Natural killer cell (primary cell): ENCODE data around the gene PCYOX1L. TPM values are rescaled to one million over a fixed set of nuclear protein-coding genes. Genes with fewer than 3 reads are reported as not detected.

Experiments used
- ATAC-seq, 3 donors: fragments of 150-1000 bp in 2 of 3; fragments of 200-7000 bp in 1 of 3; cut with Tn5 transposase; 1 replicate in 1 of 3; 2 replicates in 2 of 3; pipeline ENCODE4 v1.10.0; 2021; ENCODE audit warnings: mild to moderate bottlenecking in 2 of 3, moderate library complexity in 2 of 3
- DNase-seq, 2 donors: peaks; one replicate each; pipeline versions ENCODE4 v3.0.0 to v3.0.0-alpha.2; 2013 to 2021; ENCODE audit warnings: mixed read lengths in 1 of 2
- H3K27ac ChIP-seq: one replicate; pipeline ENCODE4 v1.5.1; 2013; ENCODE audit warnings: mild to moderate bottlenecking, low read length
- H3K27me3 ChIP-seq: one replicate; pipeline ENCODE4 v1.6.1; 2013; ENCODE audit warnings: low read length; ENCODE audit not compliant: control insufficient read depth, insufficient read depth
- H3K36me3 ChIP-seq: one replicate; pipeline ENCODE4 v1.6.1; 2013; ENCODE audit warnings: low read length; ENCODE audit not compliant: control insufficient read depth, insufficient read depth
- H3K4me1 ChIP-seq: one replicate; pipeline ENCODE4 v1.6.1; 2013; ENCODE audit warnings: low read length; ENCODE audit not compliant: control insufficient read depth, insufficient read depth
- H3K4me3 ChIP-seq: one replicate; pipeline ENCODE4 v1.5.1; 2013; ENCODE audit warnings: low read length
- H3K9me3 ChIP-seq: one replicate; pipeline ENCODE4 v1.6.1; 2013; ENCODE audit warnings: low read length; ENCODE audit not compliant: control insufficient read depth, insufficient read depth
- H3K27ac Mint-ChIP-seq, 2 donors: one replicate each; pipeline ENCODE4 v1.8.0; 2022; ENCODE audit warnings: mild to moderate bottlenecking in 2 of 2, mixed read lengths in 2 of 2, moderate library complexity in 1 of 2
- H3K27me3 Mint-ChIP-seq, 2 donors: one replicate each; pipeline ENCODE4 v1.8.0; 2022; ENCODE audit warnings: low read depth in 2 of 2, mixed read lengths in 2 of 2
- H3K36me3 Mint-ChIP-seq: one replicate; pipeline ENCODE4 v1.8.0; 2022; ENCODE audit warnings: mixed read lengths
- H3K4me1 Mint-ChIP-seq, 2 donors: one replicate each; pipeline ENCODE4 v1.8.0; 2022; ENCODE audit warnings: mixed read lengths in 2 of 2
- H3K4me3 Mint-ChIP-seq: one replicate; pipeline ENCODE4 v1.8.0; 2022; ENCODE audit warnings: mild to moderate bottlenecking, moderate library complexity, mixed read lengths
- H3K9me3 Mint-ChIP-seq, 2 donors: one replicate each; pipeline ENCODE4 v1.8.0; 2022; ENCODE audit warnings: mixed read lengths in 2 of 2
- WGBS: methylation state at CpG from one replicate; pipeline ENCODE4 v1.1.7; 2013; ENCODE audit warnings: missing lambda C conversion rate; ENCODE audit not compliant: insufficient coverage; 5-methylcytosine and 5-hydroxymethylcytosine counted together
- intact Hi-C: fragments of 100-400 bp; cut with micrococcal nuclease; formaldehyde crosslinking; loops from one replicate; pipeline ENCODE4 v1.14.2; 2022
- total RNA-seq, 4 donors: library from RNA; stranded (reverse); fragments of 120-200 nt in 1 of 4; gene quantifications; one replicate each; pipeline versions ENCODE4 v1.2.3 to v1.2.4, GENCODE V29; 2013 to 2022
- TF ChIP-seq, protein P1 (sequence below): fragments of 200-600 bp; IDR thresholded peaks from one replicate; pipeline ENCODE4 v1.8.0; 2022; ENCODE audit warnings: antibody characterized with exemption

PCYOX1L gene
- 10 to 100 TPM; 16.6 to 18.1 (median 16.8) TPM for total RNA-seq
- 13.5 TPM for total RNA-seq (2013)

DNA sequence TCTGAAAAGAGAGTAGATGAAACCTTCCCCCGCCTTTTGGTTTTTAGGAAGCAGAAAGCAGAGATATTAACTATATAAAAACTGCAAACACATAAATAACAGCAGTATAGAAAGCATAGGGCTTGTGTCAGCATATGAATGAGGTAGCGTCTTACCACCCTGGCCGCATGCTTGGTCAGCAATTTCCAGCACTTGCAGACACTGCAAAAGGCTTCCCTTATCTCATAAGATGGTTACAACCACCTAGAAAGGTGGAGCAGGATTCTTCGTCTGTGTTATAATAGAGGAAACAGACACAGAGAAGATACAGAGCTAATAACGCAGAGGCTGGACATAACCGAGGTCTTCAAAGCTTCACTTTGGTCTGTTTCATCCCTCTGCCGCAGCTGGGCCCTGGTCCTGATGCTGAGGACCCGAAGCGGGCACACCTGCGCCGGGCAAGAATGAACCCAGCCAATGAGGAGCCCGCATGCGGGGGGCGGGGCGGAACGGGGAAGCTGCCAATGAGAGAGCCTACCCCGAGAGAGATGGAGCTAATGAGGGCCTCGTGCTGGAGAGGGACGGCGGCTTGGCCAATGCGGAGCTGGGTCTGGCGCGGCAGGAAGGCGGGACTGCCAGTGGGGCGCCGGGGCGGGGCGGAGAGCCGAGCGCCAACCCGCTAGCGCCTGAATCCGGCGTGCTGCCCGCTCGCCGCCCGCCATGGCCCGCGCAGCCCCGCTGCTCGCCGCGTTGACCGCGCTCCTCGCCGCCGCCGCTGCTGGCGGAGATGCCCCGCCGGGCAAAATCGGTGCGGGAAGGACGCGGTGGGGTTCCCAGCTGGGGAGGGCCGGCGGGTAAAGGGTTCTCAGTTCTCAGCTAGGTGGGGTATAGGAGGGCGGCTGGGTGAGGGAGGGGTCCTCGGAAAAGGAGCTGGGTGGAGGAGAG is at the start of gene PCYOX1L:
TSS of gene PCYOX1L (plus strand) at position 677 of the 924 bp plus-strand sequence. CDS start at position 700, 23 bp downstream.
- Mint-ChIP-seq H3K4me3 (peak within 1 kb of the TSS; percentile 93), H3K9me3 (no peaks in the 10 kb centered on the region), H3K27me3 (no peaks in the 10 kb centered on the region), H3K4me1 (peaks cover 31 to 36% of the 10 kb centered on the region in 2 donors), H3K36me3 (peaks cover 6% of the 10 kb centered on the region), H3K27ac (peak within 1 kb of the TSS; percentile 85 to 93)
- intact Hi-C loops, result loop anchor here (1.0 to 2.0 kb wide), 2 partner anchors 12 to 193 kb away; partner anchors contain the start of genes CSNK1A1 and GRPEL2
- H3K27me3 ChIP-seq, result no peaks in the 10 kb centered on the region
- peaks cover 20% of the 10 kb centered on the region for H3K4me1 ChIP-seq
- ATAC-seq (peak; percentile 97 to 99 (median 98)), DNase-seq (peak; percentile 91 to 97)
- peaks cover 26% of the 10 kb centered on the region for H3K36me3 ChIP-seq
- TF ChIP-seq, protein P1, sequence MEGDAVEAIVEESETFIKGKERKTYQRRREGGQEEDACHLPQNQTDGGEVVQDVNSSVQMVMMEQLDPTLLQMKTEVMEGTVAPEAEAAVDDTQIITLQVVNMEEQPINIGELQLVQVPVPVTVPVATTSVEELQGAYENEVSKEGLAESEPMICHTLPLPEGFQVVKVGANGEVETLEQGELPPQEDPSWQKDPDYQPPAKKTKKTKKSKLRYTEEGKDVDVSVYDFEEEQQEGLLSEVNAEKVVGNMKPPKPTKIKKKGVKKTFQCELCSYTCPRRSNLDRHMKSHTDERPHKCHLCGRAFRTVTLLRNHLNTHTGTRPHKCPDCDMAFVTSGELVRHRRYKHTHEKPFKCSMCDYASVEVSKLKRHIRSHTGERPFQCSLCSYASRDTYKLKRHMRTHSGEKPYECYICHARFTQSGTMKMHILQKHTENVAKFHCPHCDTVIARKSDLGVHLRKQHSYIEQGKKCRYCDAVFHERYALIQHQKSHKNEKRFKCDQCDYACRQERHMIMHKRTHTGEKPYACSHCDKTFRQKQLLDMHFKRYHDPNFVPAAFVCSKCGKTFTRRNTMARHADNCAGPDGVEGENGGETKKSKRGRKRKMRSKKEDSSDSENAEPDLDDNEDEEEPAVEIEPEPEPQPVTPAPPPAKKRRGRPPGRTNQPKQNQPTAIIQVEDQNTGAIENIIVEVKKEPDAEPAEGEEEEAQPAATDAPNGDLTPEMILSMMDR, result no peak
- under 1% methylated on average over 60 of the region's 61 CpGs for WGBS
- peak within 1 kb of the TSS; percentile 78 for H3K4me3 ChIP-seq
- peak within 1 kb of the TSS; percentile 62 for H3K27ac ChIP-seq
- no peaks in the 10 kb centered on the region for H3K9me3 ChIP-seq

DNA sequence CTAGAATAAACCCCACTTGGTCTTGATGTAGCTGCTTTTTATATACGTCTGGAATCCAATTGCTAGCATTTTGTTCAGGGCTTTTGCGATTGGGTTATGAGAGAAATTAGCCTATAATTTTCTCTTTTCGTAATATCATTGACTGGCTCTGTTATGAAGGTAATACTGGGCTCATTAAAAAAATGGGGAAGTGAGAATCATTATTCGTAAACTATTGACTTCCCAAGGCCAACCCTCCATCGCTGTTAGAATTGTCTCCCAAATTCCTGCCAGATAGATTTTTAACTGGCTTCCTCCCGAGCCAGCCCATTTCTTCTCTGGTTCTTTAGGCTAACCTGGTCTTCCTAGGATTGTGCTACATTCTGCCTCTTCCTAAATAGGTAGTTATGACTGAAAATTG is 48.5 kb upstream of the PCYOX1L start:
- Mint-ChIP-seq H3K27ac (no peak overlapping the region), H3K36me3 (no peaks in the 10 kb centered on the region), H3K27me3 (peaks cover 0 to 2% of the 10 kb centered on the region in 2 donors), H3K4me3 (no peak overlapping the region), H3K4me1 (no peaks in the 10 kb centered on the region), H3K9me3 (no peaks in the 10 kb centered on the region)
- H3K9me3 ChIP-seq, result no peaks in the 10 kb centered on the region
- H3K27me3 ChIP-seq, result no peaks in the 10 kb centered on the region
- no peak overlapping the region for H3K4me3 ChIP-seq
- H3K27ac ChIP-seq, result no peak overlapping the region
- ATAC-seq (no peak), DNase-seq (no peak)
- H3K4me1 ChIP-seq, result no peaks in the 10 kb centered on the region
- WGBS, result 87% methylated on average over 6 of the region's 6 CpGs
- TF ChIP-seq, protein P1, result no peak
- no peaks in the 10 kb centered on the region for H3K36me3 ChIP-seq
- intact Hi-C loops, result no loop called here

DNA sequence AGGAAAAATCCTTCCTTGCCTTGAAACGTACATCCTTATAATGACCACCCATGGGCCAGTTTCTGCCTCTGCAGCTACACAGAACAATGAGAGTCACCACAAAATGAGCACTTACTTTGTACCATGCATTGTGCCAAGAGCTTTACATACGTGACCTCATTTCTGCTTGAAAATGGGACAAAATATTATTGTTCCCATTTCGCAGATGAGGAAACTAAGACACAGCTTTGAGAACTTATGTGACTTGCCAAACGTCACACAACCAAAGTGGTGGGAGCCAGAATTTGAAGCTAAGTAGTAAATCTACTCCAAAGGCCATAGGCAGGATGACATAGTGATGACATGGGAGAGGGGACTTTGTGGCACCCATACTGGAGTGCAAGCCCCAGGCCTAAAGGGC is 47.4 kb upstream of the PCYOX1L start:
- no peaks in the 10 kb centered on the region for H3K4me1 ChIP-seq
- H3K27me3 ChIP-seq, result no peaks in the 10 kb centered on the region
- TF ChIP-seq, protein P1, result no peak
- Mint-ChIP-seq H3K9me3 (no peaks in the 10 kb centered on the region), H3K4me3 (no peak overlapping the region), H3K27ac (no peak overlapping the region), H3K27me3 (peaks cover 0 to 2% of the 10 kb centered on the region in 2 donors), H3K4me1 (no peaks in the 10 kb centered on the region), H3K36me3 (no peaks in the 10 kb centered on the region)
- intact Hi-C loops, result no loop called here
- no peaks in the 10 kb centered on the region for H3K9me3 ChIP-seq
- no peak for DNase-seq
- no peak overlapping the region for H3K27ac ChIP-seq
- 89% methylated on average over 4 of the region's 4 CpGs for WGBS
- no peak for ATAC-seq
- H3K4me3 ChIP-seq, result no peak overlapping the region
- no peaks in the 10 kb centered on the region for H3K36me3 ChIP-seq
